Natural killer cell (primary cell): ENCODE data around the gene ALDH3B1. TPM values are rescaled to one million over a fixed set of nuclear protein-coding genes. Genes with fewer than 3 reads are reported as not detected.

Experiments used
- ATAC-seq, 3 donors: fragments of 150-1000 bp in 2 of 3; fragments of 200-7000 bp in 1 of 3; cut with Tn5 transposase; 1 replicate in 1 of 3; 2 replicates in 2 of 3; pipeline ENCODE4 v1.10.0; 2021; ENCODE audit warnings: mild to moderate bottlenecking in 2 of 3, moderate library complexity in 2 of 3
- DNase-seq, 2 donors: peaks; one replicate each; pipeline versions ENCODE4 v3.0.0 to v3.0.0-alpha.2; 2013 to 2021; ENCODE audit warnings: mixed read lengths in 1 of 2
- H3K27ac ChIP-seq: one replicate; pipeline ENCODE4 v1.5.1; 2013; ENCODE audit warnings: mild to moderate bottlenecking, low read length
- H3K27me3 ChIP-seq: one replicate; pipeline ENCODE4 v1.6.1; 2013; ENCODE audit warnings: low read length; ENCODE audit not compliant: control insufficient read depth, insufficient read depth
- H3K36me3 ChIP-seq: one replicate; pipeline ENCODE4 v1.6.1; 2013; ENCODE audit warnings: low read length; ENCODE audit not compliant: control insufficient read depth, insufficient read depth
- H3K4me1 ChIP-seq: one replicate; pipeline ENCODE4 v1.6.1; 2013; ENCODE audit warnings: low read length; ENCODE audit not compliant: control insufficient read depth, insufficient read depth
- H3K4me3 ChIP-seq: one replicate; pipeline ENCODE4 v1.5.1; 2013; ENCODE audit warnings: low read length
- H3K9me3 ChIP-seq: one replicate; pipeline ENCODE4 v1.6.1; 2013; ENCODE audit warnings: low read length; ENCODE audit not compliant: control insufficient read depth, insufficient read depth
- H3K27ac Mint-ChIP-seq, 2 donors: one replicate each; pipeline ENCODE4 v1.8.0; 2022; ENCODE audit warnings: mild to moderate bottlenecking in 2 of 2, mixed read lengths in 2 of 2, moderate library complexity in 1 of 2
- H3K27me3 Mint-ChIP-seq, 2 donors: one replicate each; pipeline ENCODE4 v1.8.0; 2022; ENCODE audit warnings: low read depth in 2 of 2, mixed read lengths in 2 of 2
- H3K36me3 Mint-ChIP-seq: one replicate; pipeline ENCODE4 v1.8.0; 2022; ENCODE audit warnings: mixed read lengths
- H3K4me1 Mint-ChIP-seq, 2 donors: one replicate each; pipeline ENCODE4 v1.8.0; 2022; ENCODE audit warnings: mixed read lengths in 2 of 2
- H3K4me3 Mint-ChIP-seq: one replicate; pipeline ENCODE4 v1.8.0; 2022; ENCODE audit warnings: mild to moderate bottlenecking, moderate library complexity, mixed read lengths
- H3K9me3 Mint-ChIP-seq, 2 donors: one replicate each; pipeline ENCODE4 v1.8.0; 2022; ENCODE audit warnings: mixed read lengths in 2 of 2
- WGBS: methylation state at CpG from one replicate; pipeline ENCODE4 v1.1.7; 2013; ENCODE audit warnings: missing lambda C conversion rate; ENCODE audit not compliant: insufficient coverage; 5-methylcytosine and 5-hydroxymethylcytosine counted together
- intact Hi-C: fragments of 100-400 bp; cut with micrococcal nuclease; formaldehyde crosslinking; loops from one replicate; pipeline ENCODE4 v1.14.2; 2022
- total RNA-seq, 4 donors: library from RNA; stranded (reverse); fragments of 120-200 nt in 1 of 4; gene quantifications; one replicate each; pipeline versions ENCODE4 v1.2.3 to v1.2.4, GENCODE V29; 2013 to 2022
- TF ChIP-seq, protein P1 (sequence below): fragments of 200-600 bp; IDR thresholded peaks from one replicate; pipeline ENCODE4 v1.8.0; 2022; ENCODE audit warnings: antibody characterized with exemption

The ALDH3B1 gene
- total RNA-seq, 3 donors from 2014 or later (not counting 1 experiment from before 2014, with no cell fraction given): 2.4 to 9.0 (median 4.0) TPM

GRCh38 chr11:68044145-68044813, 34.2 kb downstream of the ALDH3B1 start:
- Mint-ChIP-seq H3K27ac (no peak overlapping the region), H3K4me3 (no peak overlapping the region), H3K4me1 (peaks cover 13 to 23% of the 10 kb centered on the region in 2 donors), H3K27me3 (no peaks in the 10 kb centered on the region), H3K9me3 (no peaks in the 10 kb centered on the region), H3K36me3 (no peaks in the 10 kb centered on the region)
- no peak for ATAC-seq
- intact Hi-C loops: no loop called here
- TF ChIP-seq, protein P1, sequence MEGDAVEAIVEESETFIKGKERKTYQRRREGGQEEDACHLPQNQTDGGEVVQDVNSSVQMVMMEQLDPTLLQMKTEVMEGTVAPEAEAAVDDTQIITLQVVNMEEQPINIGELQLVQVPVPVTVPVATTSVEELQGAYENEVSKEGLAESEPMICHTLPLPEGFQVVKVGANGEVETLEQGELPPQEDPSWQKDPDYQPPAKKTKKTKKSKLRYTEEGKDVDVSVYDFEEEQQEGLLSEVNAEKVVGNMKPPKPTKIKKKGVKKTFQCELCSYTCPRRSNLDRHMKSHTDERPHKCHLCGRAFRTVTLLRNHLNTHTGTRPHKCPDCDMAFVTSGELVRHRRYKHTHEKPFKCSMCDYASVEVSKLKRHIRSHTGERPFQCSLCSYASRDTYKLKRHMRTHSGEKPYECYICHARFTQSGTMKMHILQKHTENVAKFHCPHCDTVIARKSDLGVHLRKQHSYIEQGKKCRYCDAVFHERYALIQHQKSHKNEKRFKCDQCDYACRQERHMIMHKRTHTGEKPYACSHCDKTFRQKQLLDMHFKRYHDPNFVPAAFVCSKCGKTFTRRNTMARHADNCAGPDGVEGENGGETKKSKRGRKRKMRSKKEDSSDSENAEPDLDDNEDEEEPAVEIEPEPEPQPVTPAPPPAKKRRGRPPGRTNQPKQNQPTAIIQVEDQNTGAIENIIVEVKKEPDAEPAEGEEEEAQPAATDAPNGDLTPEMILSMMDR: no peak
- Histone ChIP-seq H3K36me3 (peaks cover 63% of the 10 kb centered on the region), H3K27me3 (no peaks in the 10 kb centered on the region), H3K27ac (no peak overlapping the region), H3K4me3 (no peak overlapping the region), H3K4me1 (peaks cover 30% of the 10 kb centered on the region), H3K9me3 (no peaks in the 10 kb centered on the region)
- DNase-seq: no peak
- 95% methylated on average over 24 of the region's 24 CpGs for WGBS

GRCh38 chr11:68044898-68045351, 34.8 kb downstream of the ALDH3B1 start:
- WGBS: 96% methylated on average over 18 of the region's 18 CpGs
- DNase-seq: no peak
- intact Hi-C loops: no loop called here
- Histone ChIP-seq H3K9me3 (no peaks in the 10 kb centered on the region), H3K4me1 (peaks cover 24% of the 10 kb centered on the region), H3K36me3 (peaks cover 69% of the 10 kb centered on the region), H3K4me3 (no peak overlapping the region), H3K27me3 (no peaks in the 10 kb centered on the region), H3K27ac (no peak overlapping the region)
- H3K4me1 Mint-ChIP-seq: peaks cover 9 to 16% of the 10 kb centered on the region in 2 donors
- no peak overlapping the region for H3K27ac Mint-ChIP-seq
- TF ChIP-seq, protein P1: no peak
- no peak overlapping the region for H3K4me3 Mint-ChIP-seq
- no peaks in the 10 kb centered on the region for H3K36me3 Mint-ChIP-seq
- no peaks in the 10 kb centered on the region for H3K27me3 Mint-ChIP-seq
- no peak for ATAC-seq
- no peaks in the 10 kb centered on the region for H3K9me3 Mint-ChIP-seq

GRCh38 chr11:68047437-68048290, 37.5 kb downstream of the ALDH3B1 start:
- Mint-ChIP-seq H3K9me3 (no peaks in the 10 kb centered on the region), H3K36me3 (no peaks in the 10 kb centered on the region), H3K4me1 (peaks cover 0 to 7% of the 10 kb centered on the region in 2 donors), H3K4me3 (no peak overlapping the region), H3K27me3 (no peaks in the 10 kb centered on the region), H3K27ac (peak overlapping the region in 1 of 2 donors; percentile 38)
- H3K36me3 ChIP-seq: peaks cover 85% of the 10 kb centered on the region
- no peak for DNase-seq
- no peak overlapping the region for H3K4me3 ChIP-seq
- 93% methylated on average over 37 of the region's 37 CpGs for WGBS
- H3K9me3 ChIP-seq: no peaks in the 10 kb centered on the region
- TF ChIP-seq, protein P1: no peak
- no peak for ATAC-seq
- no peaks in the 10 kb centered on the region for H3K4me1 ChIP-seq
- no peak overlapping the region for H3K27ac ChIP-seq
- intact Hi-C loops: no loop called here
- no peaks in the 10 kb centered on the region for H3K27me3 ChIP-seq
